HG02885 (cell line): ENCODE results near the gene EHD3.

Experiments used
- ATAC-seq: cut with Tn5 transposase; IDR thresholded peaks from one replicate; pipeline ENCODE4 v1.9.1; 2021; ENCODE audit warnings: mild to moderate bottlenecking; ENCODE audit not compliant: unreplicated experiment, poor library complexity

EHD3 gene

DNA sequence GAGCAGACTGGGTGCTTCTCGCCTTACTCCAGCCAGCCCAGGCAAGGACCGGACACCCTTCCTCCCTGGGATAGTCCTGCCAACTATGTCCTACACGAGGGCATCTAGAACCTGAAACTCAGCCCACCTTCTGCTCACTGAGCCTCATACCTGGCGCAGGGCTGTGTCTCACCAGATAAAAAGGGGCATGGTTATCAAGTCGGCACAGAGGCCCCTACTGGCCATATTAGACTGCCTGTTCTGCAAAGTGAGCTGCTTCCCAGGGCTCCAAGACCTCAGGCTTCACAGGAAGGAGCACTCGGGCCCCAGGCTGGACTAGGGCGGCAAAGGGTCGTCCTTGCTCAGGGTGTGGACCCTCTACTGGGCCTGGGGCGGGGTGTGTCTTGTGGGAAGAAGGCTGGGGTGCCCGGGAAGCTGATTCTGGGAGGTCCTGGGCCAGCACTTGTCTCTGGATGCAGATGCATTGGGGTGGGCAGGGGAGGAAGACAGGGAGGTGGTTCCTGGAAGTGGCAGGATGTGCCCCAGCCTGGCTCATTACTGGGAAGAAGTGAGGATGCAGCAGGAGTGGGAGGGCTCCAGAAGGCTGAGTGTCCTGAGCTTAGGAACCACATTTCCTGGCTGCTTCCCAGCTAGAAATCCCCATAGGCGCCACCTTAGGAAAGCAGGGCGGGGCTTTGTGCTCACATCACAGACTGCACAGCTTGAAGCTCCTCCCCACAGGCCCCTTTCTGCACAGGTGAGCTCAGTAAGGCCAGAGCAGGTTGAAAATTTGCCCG, 19.6 kb downstream of the EHD3 start:
- ATAC-seq: no peak

DNA sequence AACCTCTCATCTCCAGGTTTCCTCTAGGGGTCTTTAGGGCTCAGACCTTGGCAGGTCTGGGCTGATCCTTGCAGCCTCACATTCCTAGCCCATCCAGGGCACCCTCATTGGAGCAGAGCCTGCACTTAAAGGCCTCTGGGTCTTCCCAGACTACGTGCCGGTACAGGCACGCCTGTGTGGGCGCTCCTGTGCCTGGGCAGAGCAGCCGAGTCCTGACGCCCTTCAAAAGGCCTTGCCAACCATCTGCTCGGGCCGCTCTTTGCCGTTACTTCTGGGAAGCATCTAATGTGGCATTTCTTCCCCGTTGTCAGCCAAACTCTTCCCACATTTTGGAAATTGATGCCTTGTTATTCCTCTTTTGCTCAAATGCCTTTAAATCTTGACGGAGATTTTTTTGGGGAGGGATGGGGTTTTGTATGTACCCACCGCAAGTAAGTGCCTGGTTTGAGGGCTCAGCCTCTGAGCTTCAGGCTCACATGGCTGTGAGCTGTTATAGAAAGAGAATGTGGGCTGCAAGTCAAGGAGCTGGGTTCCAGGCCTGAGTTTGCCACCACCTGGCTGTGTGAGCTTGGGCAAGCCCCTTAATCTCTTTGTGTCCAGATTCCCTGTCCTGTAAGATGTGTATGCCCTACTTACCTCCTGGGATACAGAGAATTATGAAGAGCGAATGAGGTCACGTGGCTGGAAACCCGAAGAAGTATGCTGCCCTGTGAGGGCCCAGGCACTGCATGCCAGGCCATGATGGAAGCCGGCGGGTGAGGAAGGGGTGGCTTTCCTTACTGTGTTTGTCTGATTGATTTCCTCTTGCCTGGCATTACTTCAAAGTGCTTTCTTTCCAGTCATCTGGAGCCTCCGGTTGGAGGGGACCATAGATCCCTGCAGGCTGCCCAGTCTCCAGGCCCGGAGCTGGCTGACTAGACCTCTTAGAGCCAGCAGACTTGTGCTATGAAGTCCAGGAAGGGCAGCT, 20.6 kb downstream of the EHD3 start:
- no peak for ATAC-seq

DNA sequence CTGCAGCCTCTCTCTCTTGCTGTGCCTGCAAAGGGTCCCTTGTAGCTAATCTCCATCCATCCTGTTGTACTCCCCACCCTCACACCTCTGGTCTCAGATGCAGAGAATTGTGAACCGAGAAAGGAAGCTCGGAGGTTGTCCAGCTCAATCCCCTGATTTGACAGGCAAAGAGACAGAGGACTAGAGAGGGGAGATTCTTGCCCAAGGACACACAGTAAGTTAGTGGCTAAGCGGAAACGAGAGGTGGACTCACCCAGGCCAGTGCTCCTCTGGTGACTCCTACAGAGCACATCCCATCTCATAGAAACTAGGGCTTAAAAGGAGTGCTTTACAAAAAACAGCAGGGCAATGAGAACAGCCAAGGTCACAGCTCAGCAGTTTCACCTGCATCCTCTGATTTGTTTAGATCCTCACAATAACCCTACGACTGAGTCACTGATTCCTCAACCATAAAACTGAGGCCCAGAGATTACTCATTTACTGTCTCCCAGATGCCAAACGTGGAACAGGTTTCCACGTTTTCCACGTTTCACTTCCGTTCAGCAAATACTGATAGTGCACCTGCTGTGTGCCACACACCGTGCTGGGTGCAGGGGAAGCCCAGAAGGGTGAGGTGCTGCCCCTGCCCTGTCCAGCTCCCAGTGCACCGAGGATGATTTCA, 22.1 kb downstream of the EHD3 start:
- ATAC-seq: peak; percentile 61

DNA sequence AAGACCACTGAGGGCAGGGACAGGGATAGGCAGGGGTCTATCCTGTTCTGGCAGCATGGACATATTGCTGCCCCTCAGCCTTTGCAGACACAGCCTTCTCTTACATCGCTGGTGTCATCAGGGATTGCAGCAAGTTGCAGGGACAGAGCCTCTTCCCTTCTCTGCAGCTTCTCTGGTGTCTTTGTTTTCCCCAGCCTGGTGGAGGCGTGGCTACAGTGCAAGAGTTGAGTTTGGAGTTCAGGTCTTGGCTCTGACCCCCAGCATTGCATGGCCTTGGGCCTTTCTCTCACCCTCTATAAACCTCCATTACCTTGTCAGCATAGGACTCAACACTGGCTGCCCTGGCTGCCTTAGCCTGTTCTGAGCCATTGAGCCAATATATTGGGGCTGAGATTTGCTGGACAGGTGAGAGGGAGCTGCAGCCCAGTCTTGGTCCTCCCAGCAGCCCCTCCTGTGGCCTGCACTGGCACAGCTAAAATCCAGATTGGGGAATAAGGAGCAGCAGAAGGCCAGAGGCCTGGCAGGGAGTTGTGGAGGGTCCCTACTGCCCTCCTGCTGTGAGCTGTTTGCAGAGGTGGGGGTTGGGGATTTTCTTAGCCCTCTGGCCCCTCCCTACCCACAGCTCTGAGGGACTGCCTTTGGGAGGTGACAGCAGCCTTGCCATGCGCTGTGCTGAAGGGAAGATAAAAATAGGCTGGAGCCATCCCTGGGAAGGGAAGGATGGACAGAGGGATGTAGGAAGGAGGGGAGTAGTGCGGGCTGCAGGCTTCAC, 22.8 kb downstream of the EHD3 start:
- peak; percentile 6 for ATAC-seq

DNA sequence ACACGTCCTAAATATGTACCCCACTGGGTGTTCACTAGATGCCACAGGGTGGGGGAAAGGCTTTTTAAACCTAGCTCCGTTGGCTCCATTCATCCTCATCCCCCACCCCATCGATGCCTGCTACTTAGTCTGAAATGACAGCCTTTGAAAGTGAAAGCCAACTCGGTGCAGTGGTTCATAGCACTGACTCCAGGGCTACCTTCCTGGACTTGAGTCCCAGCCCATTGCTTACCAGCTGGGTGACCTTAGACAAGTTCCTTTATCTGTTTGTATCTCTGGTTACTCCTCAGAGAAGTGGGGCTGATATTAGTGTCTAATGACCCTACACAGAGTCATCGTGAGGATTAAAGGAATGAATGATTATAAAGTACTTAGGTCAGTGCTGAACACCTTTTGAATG, 24.4 kb downstream of the EHD3 start:
- ATAC-seq: peak; percentile 57

DNA sequence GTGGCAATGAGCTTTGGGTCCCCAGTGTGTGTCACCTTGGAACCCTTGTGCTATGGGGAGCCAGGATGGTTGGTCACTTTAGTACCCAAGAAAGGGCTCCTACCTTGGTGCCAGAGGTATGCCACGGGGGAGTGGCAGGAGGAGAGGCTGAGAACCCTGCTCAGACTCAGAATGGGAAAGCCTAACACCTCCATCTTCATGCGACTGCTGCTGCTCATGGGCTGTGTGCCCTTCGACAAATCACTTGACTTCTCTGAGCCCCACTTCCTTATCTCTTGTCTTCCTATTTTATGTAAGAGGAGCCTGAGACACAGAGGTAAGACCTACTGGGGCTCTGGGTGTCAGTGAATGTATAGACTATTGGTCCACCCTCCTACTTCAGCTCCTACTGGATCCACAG, 25.1 kb downstream of the EHD3 start:
- ATAC-seq: no peak

DNA sequence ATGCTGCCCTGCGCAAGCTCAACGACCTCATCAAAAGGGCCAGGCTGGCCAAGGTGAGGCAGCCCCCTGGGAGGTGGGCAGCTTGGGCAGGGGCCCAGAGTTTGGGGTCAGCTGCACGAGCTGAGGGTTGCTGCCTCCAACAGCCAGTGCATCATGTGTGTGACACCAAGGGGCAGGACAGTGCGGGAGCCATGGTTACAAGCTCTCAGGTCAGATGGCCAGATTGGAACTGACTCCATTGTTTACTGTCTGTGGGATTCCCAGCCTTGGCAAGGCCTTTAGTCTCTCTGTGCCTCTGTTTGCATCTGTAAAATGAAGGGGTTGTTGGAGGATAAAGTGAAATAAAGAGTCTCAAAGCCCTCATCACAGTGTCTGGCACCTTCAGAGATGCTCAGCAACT, 26.9 kb downstream of the EHD3 start:
- ATAC-seq: no peak

DNA sequence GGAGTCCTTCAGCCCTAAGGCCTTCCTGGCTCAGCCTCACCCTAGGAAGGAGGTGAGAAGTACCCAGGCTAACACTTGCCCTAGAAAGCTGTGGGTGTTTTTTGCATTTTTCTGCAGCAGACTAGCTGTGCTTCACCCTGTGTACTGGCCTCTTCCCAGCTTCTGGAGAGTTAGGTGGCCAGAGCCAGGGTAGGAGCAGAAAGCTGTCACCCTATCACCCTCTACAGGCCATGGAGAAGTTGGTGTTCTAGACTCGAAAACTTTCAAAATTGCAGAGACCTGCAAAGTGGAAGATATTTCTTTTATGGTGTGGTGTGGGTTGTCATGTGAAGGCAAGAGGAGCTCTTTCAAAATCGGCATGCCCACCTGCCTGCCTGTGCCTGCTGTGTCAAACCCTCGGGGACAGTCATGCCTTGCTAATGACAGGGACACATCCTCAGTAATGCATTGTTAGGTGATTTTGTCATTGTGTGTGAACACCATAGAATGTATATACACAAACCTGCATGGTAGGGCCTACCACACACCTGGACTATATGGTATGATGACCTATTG, 29.8 kb downstream of the EHD3 start:
- ATAC-seq: no peak

DNA sequence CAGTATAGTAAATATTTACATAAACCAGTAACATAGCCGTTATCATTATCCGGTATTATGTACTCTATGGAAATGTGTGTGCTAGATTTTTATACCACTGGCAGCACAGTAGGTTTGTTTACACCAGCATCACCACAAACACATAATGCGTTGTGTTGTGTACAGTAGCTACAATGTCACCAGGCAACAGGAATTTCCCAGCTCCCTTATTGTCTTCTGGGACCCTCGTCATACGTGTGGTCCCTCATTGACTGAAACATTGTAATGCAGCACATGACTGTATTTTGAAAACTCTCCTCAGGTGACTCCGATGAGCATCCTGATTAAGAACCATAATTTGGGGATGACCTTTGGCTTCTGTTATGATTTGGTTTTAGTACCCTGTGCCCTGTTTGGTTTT, 31.3 kb downstream of the EHD3 start:
- ATAC-seq: no peak

DNA sequence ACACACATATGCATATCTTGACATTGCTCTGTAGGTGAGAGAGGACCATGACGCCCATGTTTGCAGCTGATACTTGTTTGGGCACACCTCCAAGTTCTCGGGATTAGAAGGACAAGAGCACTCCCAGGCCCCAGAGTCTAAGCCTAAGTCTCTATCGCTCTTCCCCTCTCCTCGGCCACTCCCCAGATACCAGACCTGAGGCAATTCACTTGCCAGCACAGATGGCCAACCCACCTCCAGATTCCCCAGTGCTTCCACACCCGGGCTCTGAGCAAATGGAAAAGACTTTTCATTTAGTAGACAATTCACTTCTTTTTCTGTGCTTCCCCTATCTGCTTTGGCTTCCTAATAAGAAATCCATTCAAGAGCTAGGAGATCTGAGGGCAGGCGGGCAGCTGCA, 32.9 kb downstream of the EHD3 start:
- ATAC-seq: no peak

DNA sequence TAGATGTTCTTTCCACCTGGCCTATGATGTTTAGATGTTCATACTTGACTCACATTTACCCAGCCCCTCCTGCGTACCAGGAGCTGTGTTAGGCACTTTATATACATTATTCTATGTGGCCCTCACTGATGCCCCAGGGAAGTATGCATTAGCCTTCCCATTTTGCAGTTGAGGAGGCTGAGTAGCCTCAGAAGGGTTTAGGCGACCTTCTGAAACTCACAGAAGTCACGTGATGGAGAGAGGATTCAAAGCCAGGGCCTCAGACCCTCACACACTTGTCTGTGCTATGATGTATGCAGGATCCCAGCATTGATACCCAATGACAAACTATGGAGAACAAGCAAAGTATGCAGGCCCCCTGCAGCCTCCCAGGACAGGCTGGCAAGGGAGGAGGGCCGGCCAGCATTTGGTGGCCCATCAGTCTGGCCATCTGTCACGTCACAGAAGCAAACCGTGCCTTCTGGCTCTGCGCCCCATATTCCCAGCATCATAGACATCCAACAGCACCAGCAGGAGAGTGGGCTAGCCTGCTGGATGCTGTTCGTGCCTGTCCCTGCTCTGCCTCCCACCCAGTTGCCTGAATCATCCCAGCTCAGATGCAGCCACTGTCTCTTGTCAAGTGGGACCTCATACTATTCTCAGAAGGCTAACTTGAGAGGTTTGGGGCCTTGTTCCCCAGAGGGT, 33.6 kb downstream of the EHD3 start:
- no peak for ATAC-seq

DNA sequence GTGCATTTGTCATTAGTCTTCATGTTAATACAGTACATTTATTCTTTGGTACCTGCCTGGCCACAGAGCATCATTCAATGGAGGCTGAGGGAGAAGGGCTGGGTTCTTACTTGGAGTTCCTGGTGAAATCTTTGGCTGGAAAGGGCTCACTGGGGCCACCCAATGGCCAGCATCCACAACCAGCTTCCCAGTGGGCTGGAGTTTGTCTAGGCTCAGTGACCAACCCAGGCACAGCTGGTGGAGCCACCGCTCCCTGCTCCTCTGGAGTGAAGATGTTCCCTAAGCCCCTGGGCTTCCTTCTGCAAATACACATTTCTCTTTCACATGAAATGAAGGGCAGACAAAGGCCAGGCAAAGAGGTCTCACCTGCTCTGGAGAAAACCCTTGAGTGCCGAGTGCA, 34.4 kb downstream of the EHD3 start:
- no peak for ATAC-seq

DNA sequence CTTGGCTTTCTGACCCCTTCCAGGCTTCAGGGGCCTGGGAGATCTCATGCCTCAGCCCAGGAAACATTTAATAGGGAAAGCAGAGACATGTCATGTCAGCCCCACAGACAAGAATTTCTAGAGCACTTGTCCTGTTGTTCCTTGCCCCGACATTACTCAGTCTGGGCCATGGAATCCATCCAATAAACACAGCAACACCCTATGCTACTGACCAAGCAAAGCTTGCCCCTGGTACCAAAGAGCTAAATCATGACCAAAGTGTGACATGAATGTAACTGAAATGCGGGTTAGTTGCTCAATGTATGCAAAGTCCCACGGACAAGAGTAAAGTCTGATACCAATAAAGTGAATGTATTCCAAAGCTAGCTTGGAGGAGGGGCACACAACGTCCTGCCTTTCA, 35.1 kb downstream of the EHD3 start:
- ATAC-seq: no peak

DNA sequence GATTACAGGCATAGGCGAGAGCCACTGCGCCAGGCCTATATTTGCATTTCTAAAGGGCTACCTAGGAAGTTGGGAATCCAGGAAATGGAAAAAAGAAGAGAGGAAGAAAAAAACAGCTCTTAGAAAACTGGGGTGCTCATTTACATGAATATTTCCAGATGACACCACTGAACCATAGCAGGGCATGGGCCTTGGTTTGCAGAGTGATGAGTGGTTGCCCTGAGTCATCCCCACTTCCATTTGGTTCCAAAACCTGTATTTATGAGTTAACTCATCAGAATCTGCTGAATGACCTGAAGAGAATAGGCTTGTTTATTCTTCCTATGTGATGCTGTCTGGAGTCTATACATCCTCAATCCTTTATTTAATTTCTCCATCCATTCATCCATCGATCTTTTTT, 36.2 kb downstream of the EHD3 start:
- ATAC-seq: no peak

DNA sequence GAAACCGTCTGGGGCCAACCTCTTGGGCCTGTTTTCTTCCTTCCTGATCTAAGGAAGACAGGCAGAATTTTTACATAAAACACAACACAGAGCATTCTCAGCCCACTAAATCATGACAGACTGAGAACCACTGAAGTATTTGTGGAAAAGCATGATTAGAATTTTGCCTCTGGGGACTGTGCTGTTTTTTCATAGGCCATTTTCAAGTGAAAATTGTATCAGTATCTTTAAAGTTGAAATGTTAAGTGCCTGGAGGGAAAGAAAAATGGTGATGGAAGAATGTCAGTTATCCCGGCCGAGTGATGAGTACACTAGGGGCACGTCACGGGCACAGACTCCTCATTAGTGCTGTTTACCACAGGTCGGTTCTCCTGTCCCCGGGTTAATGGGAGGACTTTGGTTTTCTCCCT, 36.9 kb downstream of the EHD3 start:
- ATAC-seq: no peak

DNA sequence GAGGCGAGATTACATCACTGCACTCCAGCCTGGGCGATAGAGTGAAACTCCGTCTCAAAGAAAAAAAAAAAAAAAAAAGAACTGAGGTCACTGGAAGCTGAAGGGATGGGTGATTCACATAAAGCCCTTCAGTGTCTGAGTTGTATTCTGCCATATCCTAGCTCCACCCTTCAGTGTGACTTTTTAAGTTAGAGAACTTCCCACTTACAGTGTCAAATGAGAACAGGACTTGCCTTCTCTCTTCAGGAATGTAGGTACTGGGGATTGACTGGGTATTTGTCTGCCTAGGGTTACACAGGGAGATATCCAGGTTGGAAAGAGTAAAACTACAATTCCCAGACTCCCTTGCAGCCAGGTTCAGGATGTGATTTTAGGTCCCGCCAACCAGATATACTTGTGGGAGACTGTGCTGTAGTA, 37.9 kb downstream of the EHD3 start:
- no peak for ATAC-seq

DNA sequence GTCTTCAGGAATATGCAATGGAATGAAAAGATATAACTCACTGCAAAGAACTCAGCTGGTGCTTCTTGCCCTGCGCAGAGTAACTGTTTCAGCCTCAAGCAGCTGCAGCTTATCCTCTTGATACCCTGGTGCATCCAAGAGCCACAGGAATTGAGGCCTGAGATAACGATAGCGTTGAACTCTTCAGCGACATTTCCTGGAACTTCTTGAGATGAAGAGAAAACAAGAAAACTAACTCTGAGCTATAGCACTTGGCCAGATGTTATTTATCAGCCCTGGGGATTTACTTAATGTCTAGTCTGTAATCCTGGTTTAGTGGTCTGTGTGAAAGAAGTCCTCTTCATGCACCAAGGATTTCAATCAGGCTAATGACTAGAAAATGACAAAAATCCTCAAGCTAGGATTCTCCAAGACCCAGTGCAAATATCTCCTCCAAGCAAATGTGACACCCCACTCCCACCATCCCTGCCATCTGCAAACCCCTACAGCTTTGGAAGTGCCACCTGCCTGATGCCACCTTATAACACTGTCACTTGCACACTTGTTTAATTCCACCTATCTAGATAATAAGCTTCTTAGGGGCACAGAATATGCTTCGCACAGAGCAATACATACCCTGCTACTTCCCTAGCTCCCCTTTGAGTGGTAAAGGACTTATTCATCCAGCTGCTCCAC, 40.6 kb downstream of the EHD3 start:
- no peak for ATAC-seq

DNA sequence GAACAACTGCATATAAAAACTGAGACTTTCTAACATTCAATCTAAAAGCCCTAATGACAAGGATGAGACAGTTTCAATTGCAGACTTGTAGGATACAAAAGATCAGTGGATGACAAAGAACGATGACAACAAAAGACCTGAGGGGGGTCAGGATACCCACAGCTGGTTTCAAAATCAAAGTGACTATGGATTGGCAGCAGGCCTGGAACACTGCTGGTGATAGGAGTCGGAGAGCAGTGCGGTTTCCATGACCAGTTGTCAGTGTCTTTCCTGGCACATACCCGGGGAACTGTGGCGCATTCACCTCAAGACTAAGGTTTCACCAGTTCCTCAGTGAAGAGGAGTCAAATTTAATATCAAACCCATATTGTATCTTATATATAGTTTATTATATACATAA, 42.0 kb downstream of the EHD3 start:
- no peak for ATAC-seq

DNA sequence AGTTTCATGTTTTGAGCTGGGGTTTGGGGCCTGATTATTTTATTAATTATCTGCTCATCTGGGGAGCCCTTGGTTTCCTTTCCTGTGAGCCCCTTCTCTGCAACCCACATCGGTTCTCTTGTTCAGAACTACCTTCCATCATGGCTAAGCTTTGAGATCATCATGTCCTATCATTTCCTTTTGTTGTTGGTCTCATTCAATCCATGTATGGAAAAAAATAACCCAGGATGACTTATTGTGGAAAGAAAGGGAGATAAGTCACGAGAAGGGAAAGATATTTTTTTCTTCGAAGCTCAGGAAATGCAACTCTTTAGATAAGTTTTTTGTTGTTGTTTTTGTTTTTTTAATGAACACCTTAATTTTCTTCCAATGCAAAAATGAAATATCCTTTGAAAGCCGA, 43.7 kb downstream of the EHD3 start:
- ATAC-seq: no peak
